IMR-90 (cell line): ENCODE measurements around the gene NELL1.

Experiments
- BHLHE40 ChIP-seq: fragments of 150-350 bp; IDR thresholded peaks from 2 replicates; pipeline ENCODE4 v1.6.1; 2016; ENCODE audit warnings: mild to moderate bottlenecking, low read depth, low read length
- CEBPB ChIP-seq: IDR thresholded peaks from 2 replicates; pipeline ENCODE4 v1.6.1; 2012; ENCODE audit warnings: low read depth, low read length, improper control_type of control experiment
- MAFK ChIP-seq: IDR thresholded peaks from 2 replicates; pipeline ENCODE4 v1.6.1; 2012; ENCODE audit warnings: low read depth, low read length, improper control_type of control experiment
- MAZ ChIP-seq: IDR thresholded peaks from 2 replicates; pipeline ENCODE4 v1.6.1; 2012; ENCODE audit warnings: low read depth, mild to moderate bottlenecking, low read length, improper control_type of control experiment, moderate library complexity, borderline replicate concordance
- MXI1 ChIP-seq: IDR thresholded peaks from 2 replicates; pipeline ENCODE4 v1.6.1; 2012; ENCODE audit warnings: low read depth, mild to moderate bottlenecking, low read length, moderate library complexity, borderline replicate concordance
- POLR2A ChIP-seq: IDR thresholded peaks from 2 replicates; pipeline ENCODE4 v1.6.1; 2012; ENCODE audit warnings: mild to moderate bottlenecking, low read depth, low read length
- RAD21 ChIP-seq: IDR thresholded peaks from 2 replicates; pipeline ENCODE4 v1.6.1; 2012; ENCODE audit warnings: low read length, improper control_type of control experiment
- TF ChIP-seq, protein P1 (sequence below): conservative IDR thresholded peaks from 2 replicates; pipeline ENCODE4 v1.5.1; 2012; ENCODE audit warnings: mild to moderate bottlenecking, low read depth, low read length, improper control_type of control experiment
- TF ChIP-seq, protein P2 (sequence below): fragments of 150-350 bp; IDR thresholded peaks from 2 replicates; pipeline ENCODE4 v1.6.1; 2017; ENCODE audit warnings: mild to moderate bottlenecking, antibody characterized with exemption, low read length, low read depth

DNA sequence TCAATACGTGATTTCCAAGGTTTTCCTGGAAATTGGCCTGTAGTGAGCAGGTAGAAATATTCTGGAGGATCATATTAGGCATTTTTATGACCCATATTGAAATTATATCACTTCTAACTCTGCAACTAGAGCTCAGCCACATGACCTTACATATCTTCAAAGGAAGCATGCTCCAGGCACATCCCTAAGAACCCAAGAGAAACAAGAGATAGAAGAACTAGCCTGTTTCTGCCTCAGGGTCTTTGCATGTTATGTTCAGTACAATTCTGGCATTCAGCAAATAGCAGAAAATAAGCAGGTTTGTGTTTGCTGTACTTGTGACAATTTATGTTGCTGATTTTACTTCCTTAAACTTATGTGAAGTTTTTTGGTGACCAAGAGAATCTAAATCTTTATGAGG, 859.8 kb downstream of the NELL1 start:
- TF ChIP-seq BHLHE40 = no peak
- TF ChIP-seq, protein P1, sequence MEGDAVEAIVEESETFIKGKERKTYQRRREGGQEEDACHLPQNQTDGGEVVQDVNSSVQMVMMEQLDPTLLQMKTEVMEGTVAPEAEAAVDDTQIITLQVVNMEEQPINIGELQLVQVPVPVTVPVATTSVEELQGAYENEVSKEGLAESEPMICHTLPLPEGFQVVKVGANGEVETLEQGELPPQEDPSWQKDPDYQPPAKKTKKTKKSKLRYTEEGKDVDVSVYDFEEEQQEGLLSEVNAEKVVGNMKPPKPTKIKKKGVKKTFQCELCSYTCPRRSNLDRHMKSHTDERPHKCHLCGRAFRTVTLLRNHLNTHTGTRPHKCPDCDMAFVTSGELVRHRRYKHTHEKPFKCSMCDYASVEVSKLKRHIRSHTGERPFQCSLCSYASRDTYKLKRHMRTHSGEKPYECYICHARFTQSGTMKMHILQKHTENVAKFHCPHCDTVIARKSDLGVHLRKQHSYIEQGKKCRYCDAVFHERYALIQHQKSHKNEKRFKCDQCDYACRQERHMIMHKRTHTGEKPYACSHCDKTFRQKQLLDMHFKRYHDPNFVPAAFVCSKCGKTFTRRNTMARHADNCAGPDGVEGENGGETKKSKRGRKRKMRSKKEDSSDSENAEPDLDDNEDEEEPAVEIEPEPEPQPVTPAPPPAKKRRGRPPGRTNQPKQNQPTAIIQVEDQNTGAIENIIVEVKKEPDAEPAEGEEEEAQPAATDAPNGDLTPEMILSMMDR = no peak
- no peak for TF ChIP-seq MAZ
- no peak for TF ChIP-seq MXI1
- TF ChIP-seq POLR2A = no peak
- no peak for TF ChIP-seq RAD21
- TF ChIP-seq, protein P2, sequence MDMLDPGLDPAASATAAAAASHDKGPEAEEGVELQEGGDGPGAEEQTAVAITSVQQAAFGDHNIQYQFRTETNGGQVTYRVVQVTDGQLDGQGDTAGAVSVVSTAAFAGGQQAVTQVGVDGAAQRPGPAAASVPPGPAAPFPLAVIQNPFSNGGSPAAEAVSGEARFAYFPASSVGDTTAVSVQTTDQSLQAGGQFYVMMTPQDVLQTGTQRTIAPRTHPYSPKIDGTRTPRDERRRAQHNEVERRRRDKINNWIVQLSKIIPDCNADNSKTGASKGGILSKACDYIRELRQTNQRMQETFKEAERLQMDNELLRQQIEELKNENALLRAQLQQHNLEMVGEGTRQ = no peak
- TF ChIP-seq MAFK = no peak
- TF ChIP-seq CEBPB = no peak
